KMS-11 (cell line): ENCODE data around the gene POU2F3.

Source experiments
- H2AFZ ChIP-seq: fragments of 200-600 bp; sonication (generic); 2 replicates; pipeline ENCODE4 v1.6.1; 2016; ENCODE audit warnings: antibody characterized with exemption, mixed run types, low read depth
- H3K27ac ChIP-seq: fragments of 200-600 bp; sonication (generic); 2 replicates; pipeline ENCODE4 v1.6.1; 2016; ENCODE audit warnings: mild to moderate bottlenecking, mixed run types
- H3K27me3 ChIP-seq: fragments of 200-600 bp; sonication (generic); 2 replicates; pipeline ENCODE4 v1.6.1; 2017; ENCODE audit warnings: mild to moderate bottlenecking, low read depth, mixed run types, moderate library complexity; ENCODE audit not compliant: insufficient read depth
- H3K36me3 ChIP-seq: fragments of 200-600 bp; sonication (generic); 2 replicates; pipeline ENCODE4 v1.6.1; 2017; ENCODE audit warnings: mild to moderate bottlenecking, mixed run types; ENCODE audit not compliant: insufficient read depth
- H3K4me1 ChIP-seq: fragments of 200-600 bp; sonication (generic); 2 replicates; pipeline ENCODE4 v1.6.1; 2016; ENCODE audit warnings: mild to moderate bottlenecking, low read depth, mixed run types; ENCODE audit not compliant: poor library complexity, severe bottlenecking
- H3K4me2 ChIP-seq: fragments of 200-600 bp; sonication (generic); 2 replicates; pipeline ENCODE4 v1.7.0; 2016; ENCODE audit warnings: mild to moderate bottlenecking, mixed run types
- H3K4me3 ChIP-seq: fragments of 200-600 bp; sonication (generic); IDR thresholded peaks from 2 replicates; pipeline ENCODE4 v1.6.1; 2017; ENCODE audit warnings: low read depth, low read length, mixed read lengths; ENCODE audit not compliant: insufficient read depth
- H3K79me2 ChIP-seq: fragments of 200-600 bp; sonication (generic); 2 replicates; pipeline ENCODE4 v1.6.1; 2016; ENCODE audit warnings: low read depth, mixed run types; ENCODE audit not compliant: insufficient read depth
- H3K9ac ChIP-seq: fragments of 200-600 bp; sonication (generic); 2 replicates; pipeline ENCODE4 v1.6.1; 2016; ENCODE audit warnings: mild to moderate bottlenecking, mixed run types
- H4K20me1 ChIP-seq: fragments of 200-600 bp; sonication (generic); 2 replicates; pipeline ENCODE4 v1.6.1; 2016; ENCODE audit warnings: mild to moderate bottlenecking, mixed run types; ENCODE audit not compliant: insufficient read depth
- CTCF ChIP-seq: fragments of 200-600 bp; sonication (generic); conservative IDR thresholded peaks from 2 replicates; pipeline ENCODE4 v1.6.1; 2017; ENCODE audit warnings: low read depth, mild to moderate bottlenecking, antibody characterized with exemption, low read length, moderate library complexity, mixed read lengths

Gene POU2F3

GRCh38 chr11:120239713-120240640 lies at the start of gene POU2F3:
TSS of gene POU2F3 (plus strand) at chr11:120240140. CDS start at chr11:120240344, 204 bp downstream.
- Histone ChIP-seq H3K79me2 (no peaks in the 10 kb centered on the region), H3K4me1 (no peaks in the 10 kb centered on the region), H3K27ac (no peak within 1 kb of the TSS), H3K4me3 (no peak within 1 kb of the TSS), H4K20me1 (no peaks in the 10 kb centered on the region), H3K27me3 (no peaks in the 10 kb centered on the region), H3K36me3 (no peaks in the 10 kb centered on the region), H3K9ac (no peak within 1 kb of the TSS), H2AFZ (no peak within 1 kb of the TSS), H3K4me2 (no peak within 1 kb of the TSS)
- TF ChIP-seq CTCF, result no peak

- Histone ChIP-seq H3K9ac (no peak overlapping the region), H3K27ac (no peak overlapping the region), H3K4me3 (no peak overlapping the region), H4K20me1 (no peaks in the 10 kb centered on the region), H2AFZ (no peak overlapping the region), H3K79me2 (no peaks in the 10 kb centered on the region), H3K27me3 (no peaks in the 10 kb centered on the region), H3K4me1 (no peaks in the 10 kb centered on the region), H3K4me2 (no peak overlapping the region), H3K36me3 (no peaks in the 10 kb centered on the region)
- no peak for TF ChIP-seq CTCF
These were observed 48.9 kb upstream of the POU2F3 start for GRCh38 chr11:120191058-120191457.

- Histone ChIP-seq H4K20me1 (no peaks in the 10 kb centered on the region), H3K27me3 (no peaks in the 10 kb centered on the region), H2AFZ (no peak overlapping the region), H3K9ac (no peak overlapping the region), H3K4me3 (no peak overlapping the region), H3K27ac (no peak overlapping the region), H3K4me2 (no peak overlapping the region), H3K4me1 (no peaks in the 10 kb centered on the region), H3K36me3 (no peaks in the 10 kb centered on the region), H3K79me2 (no peaks in the 10 kb centered on the region)
- no peak for TF ChIP-seq CTCF
These were observed 46.9 kb upstream of the POU2F3 start for GRCh38 chr11:120192831-120193625.

GRCh38 chr11:120194166-120194565 lies 45.8 kb upstream of the POU2F3 start:
- Histone ChIP-seq H3K4me2 (no peak overlapping the region), H3K27ac (no peak overlapping the region), H3K27me3 (no peaks in the 10 kb centered on the region), H3K36me3 (no peaks in the 10 kb centered on the region), H3K4me1 (no peaks in the 10 kb centered on the region), H2AFZ (no peak overlapping the region), H3K4me3 (no peak overlapping the region), H3K9ac (no peak overlapping the region), H3K79me2 (no peaks in the 10 kb centered on the region), H4K20me1 (no peaks in the 10 kb centered on the region)
- no peak for TF ChIP-seq CTCF
